HG03039 (cell line): Measurements from ENCODE around the gene CCDC57.
"Not testable (repeated sequence)": the region's sequence is repeated elsewhere in the genome, so short reads cannot be mapped to it uniquely, and the experiment has no call there.

Experiments
- ATAC-seq: cut with Tn5 transposase; IDR thresholded peaks from one replicate; pipeline ENCODE4 v1.9.1; 2021; ENCODE audit warnings: mild to moderate bottlenecking, moderate library complexity; ENCODE audit not compliant: unreplicated experiment

The CCDC57 gene

GRCh38 chr17:82179946-82180475, 32.6 kb downstream of the CCDC57 start:
- no peak for ATAC-seq

GRCh38 chr17:82179412-82179811, 33.2 kb downstream of the CCDC57 start:
- ATAC-seq, result no peak

- no peak for ATAC-seq
These were observed 34.0 kb downstream of the CCDC57 start for GRCh38 chr17:82178499-82179261.

DNA sequence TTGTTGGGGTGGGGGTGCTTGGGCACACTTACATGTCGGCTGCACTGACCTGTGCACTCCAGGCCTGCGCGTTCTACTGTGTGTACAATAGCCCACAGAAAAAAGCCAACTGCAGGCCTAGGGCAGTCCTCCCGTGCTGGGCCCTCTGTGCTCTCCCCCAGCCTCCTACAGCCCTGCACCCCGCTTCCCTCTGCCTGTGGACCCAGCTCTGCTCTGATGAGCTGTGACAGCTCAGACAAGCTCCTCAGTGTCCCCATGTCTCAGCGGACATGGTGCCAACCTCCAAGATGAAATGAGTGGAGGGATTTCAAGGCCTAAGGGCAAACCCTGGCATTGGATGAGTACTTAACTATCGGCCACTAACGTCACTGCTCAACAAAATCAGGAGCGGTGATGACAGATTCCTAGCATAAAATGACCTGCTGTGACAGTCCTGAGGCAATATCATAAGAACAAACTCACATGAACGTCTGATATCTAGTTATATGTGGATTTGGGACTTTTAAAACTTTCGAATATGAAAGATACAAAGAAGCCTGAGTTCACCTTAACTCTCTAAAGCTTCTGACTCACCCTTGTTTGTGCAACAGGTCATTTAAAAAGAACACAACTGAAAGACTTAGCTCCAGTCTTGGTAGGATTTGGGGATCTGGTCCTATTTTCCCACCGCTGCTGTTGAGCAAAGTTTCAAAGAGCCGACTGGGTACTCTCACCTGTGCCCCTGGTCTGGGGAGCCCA, 34.7 kb downstream of the CCDC57 start:
- no peak for ATAC-seq

DNA sequence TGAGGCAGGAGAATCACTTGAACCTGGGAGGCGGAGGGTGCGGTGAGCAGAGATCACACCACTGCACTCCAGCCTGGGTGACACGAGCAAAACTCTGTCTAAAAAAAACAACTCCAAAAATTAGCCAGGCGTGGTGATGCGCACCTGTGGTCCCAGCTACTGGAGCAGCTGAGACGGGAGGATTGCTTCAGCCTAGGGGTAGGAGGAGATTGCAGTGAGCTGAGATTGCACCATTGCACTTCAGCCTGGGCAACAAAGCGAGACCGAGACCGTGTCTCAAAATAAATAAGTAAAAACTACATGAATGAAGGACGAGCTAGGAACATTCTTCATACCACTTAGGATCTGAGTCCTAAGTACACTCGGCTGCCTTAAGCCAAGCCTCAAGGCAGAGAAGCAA, 35.4 kb downstream of the CCDC57 start:
- ATAC-seq, result no peak

GRCh38 chr17:82175951-82176350, 36.7 kb downstream of the CCDC57 start:
- ATAC-seq, result no peak

DNA sequence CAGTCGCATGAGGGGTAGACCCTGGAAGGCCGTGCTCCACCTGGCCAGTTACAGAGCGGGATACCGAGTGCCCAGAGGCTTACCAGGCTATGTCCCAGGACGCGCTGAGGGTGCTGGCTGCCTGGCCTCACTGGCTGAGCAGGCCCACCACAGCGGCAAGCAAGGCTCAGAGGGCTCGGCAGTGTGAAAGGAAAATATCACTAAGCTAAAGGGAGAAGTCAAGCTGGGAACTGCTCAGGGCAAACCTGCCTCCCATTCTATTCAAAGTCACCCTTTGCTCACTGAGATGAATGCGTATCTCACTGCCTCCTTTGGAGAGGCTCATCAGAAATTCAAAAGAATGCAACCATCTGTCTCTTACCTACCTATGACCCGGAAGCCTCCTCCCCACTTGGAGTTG, 37.4 kb downstream of the CCDC57 start:
- no peak for ATAC-seq

DNA sequence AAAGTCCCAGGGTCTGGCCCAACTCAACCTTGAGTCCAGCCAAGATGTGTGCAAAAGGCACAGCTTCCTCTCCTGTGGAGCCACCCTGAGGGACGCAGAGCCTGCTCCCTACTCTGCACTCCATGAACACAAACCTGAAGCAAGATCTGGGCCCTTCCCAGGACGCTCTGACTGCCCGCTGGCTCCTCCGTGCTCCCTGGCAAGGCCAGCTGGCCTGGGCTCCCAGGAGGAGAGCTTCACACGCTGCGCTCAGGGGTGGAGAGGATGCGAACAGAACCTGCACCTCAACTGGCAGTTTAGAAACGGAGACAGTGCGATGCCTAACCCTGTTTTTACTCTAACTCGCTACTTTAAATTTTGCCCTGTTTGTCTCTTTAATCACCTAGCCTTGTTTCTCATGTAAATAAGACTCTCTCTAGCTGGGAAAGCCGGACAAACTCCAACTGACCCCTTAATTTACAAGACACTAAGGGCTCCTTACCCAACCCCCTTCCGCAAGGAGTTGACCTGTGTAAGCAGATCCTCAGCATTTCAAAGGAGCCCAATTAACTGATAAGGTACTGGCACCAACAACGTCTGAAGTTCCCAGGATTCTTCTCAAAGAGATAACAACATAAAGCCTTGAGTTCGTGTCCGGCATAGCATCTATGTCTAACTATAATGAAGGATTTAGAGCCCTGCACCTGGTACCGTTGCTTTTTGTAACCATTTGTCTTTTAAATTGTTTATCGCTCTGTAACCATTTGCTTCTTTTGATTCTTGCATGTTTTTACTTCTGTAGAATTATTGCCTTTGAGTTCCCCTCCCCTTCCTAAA, 38.4 kb downstream of the CCDC57 start:
- not testable (repeated sequence) for ATAC-seq

DNA sequence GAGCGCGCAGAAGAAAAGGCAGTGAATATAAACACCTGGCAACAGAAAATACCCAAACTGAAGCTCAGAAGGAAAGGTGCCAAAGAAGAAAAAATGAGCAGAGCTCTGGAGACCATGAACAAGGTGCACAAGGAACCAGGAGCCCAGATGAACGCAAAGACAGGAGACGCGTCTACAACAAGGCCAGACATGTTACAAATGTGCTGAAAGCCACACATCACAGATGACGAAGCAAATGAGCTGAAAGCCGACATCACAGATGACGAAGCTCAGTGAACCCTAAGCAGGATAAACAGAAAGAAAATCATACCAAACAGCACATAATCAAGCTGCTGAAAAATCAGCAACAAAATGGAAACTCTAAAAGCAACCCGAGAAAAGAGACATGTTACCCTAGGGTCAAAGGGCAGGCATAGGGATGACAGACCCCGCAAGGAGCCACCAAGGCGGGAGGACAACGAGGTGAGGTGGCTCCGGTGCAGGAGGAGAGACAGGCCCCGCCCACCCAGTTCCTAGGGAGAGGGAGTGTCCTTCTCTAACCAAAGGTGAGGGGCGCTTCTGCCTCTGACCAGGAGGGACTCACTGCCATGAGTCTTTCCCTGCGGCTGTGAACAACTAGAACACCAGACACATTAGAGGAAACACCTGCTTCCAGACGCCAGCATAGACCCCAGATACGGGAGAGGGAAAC, 39.1 kb downstream of the CCDC57 start:
- ATAC-seq, result no peak

DNA sequence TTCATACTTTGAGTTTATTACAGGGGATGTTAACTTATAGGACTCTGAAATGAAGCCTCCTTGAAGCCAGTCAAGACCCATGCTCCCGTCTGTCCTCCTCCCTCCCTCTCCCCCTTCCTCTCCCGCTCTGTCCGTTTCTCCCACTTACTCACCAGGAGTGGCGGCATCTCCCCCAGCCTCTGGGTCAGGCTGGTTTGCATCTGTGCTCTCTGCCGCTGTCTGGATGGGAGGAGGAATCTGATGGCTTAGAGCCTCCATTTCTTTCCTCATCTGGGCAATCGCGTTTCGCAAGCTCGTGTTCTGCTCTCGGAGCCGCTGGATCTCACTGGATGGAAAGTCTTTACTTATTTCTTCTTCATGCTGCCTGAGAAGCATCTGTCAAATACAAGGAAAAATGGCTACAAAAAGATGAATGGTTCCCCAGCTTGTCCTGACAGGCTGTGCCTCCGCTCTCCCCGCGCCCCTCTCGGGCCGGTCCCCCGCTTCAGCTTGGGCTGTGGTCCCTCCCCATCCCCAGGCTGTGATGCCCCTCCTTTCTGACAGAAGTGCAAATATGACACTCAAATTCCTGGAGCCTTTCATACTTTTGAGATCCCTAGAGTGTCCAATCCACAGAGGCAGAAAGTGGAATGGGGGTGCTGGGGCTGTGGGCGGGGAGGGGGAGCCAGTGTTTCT, 40.0 kb downstream of the CCDC57 start:
- ATAC-seq, result no peak

- no peak for ATAC-seq
These were observed 40.8 kb downstream of the CCDC57 start for GRCh38 chr17:82171750-82172375.

DNA sequence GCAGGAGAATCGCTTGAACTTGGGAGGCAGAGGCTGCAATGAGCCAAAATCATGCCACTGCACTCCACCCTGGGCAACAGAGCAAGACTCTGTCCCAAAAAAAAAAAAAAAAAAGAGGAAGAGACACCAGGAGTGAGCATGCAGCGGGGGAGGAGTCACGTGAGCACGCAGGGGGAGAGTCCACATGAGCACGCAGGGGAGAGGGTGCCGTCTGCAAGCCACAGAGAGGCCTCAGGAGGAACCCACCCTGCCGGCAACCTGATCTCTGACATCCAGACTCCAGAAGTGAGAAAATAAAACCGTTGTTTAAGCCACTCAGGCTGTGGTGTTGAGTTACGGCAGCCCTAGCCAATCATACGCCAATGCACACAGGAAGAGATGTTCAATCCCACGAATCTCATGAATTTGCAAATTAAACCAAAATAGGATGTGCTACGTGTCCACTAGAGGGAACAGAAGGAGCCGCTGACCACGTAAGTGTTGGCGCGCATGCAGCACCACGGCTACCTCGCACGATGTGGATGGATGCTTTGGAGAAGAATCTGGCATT, 42.2 kb downstream of the CCDC57 start:
- ATAC-seq, result no peak

DNA sequence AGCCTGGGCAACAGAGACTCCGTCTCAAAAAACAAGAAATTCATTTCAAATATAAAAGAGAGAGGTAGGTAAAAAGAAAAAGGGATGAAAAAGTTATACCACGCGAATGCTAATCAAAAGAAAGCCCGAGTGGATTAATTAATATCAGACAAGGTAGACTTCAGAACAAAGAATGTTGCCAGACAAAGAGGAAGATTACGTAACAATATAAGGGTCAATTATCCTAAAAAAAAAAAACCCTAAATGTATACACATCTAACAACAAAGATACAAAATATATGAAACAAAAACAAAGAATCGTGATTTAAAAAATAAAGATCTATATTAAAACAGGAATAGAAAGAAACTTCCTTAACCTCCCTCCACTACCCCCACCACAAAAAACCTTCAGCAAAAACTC, 44.1 kb downstream of the CCDC57 start:
- ATAC-seq, result no peak

DNA sequence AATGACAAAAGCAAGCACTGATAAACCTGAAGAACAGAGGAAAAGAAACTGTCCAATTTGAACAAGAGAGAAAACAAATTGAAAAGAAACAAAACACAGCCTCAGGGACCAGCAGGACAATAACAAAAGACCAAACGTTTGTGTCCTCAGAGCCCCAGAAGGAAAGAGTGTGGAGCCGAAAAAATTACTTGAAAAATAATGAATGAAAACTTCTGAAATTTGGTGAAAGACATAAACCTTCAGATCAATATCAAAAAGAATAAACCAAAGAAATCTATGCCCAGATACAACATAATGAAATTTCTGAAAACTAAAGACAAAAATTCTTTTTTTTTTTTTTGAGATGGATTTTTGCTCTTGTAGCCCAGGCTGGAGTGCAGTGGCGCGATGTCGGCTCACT, 45.6 kb downstream of the CCDC57 start:
- no peak for ATAC-seq

GRCh38 chr17:82164853-82165252, 47.8 kb downstream of the CCDC57 start:
- no peak for ATAC-seq

DNA sequence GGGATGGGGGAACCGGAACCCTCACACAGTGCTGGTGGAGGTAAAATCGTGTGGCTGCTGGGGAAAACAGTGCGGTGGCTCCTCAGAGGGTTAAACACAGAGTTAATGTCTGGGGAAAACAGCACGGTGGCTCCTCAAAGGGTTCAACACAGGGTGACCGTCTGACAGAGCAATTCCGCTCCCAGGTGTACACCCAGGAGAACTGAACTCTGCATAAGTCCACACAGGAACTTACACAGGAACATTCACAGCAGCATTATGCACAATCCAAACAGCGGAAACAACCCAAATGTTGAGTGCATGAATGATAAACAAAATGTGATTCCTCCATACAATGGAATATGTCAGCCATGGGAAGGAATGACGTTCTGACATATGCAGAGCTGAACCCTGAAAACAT, 51.4 kb downstream of the CCDC57 start:
- ATAC-seq, result no peak

GRCh38 chr17:82160075-82160474, 52.6 kb downstream of the CCDC57 start:
- ATAC-seq, result no peak

- no peak for ATAC-seq
These were observed 53.8 kb downstream of the CCDC57 start for GRCh38 chr17:82158825-82159224.
